HG03565 (cell line): ENCODE measurements around the gene SNX11.

Experiments used
- ATAC-seq: cut with Tn5 transposase; IDR thresholded peaks from one replicate; pipeline ENCODE4 v1.9.1; 2021; ENCODE audit warnings: mild to moderate bottlenecking, moderate library complexity; ENCODE audit not compliant: unreplicated experiment

Gene SNX11

DNA sequence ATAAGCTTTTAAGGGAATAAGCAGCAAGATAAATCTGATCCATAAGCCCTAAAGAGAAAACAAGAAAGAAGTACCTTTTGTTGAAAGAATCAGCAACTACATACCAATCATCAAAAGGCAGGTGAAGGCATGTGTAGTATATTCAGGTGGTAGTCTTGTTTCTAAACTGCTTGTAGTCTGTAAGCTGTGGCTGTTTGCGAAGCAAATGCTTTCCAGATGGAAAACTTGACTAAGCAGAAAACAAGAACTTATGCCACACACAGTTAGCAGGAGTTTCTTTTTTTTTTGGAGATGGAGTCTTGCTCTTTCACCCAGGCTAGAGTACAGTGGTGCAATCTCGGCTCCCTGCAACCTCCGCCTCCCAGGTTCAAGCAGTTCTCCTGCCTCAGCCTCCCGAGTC lies 12.0 kb upstream of the SNX11 start:
- no peak for ATAC-seq

DNA sequence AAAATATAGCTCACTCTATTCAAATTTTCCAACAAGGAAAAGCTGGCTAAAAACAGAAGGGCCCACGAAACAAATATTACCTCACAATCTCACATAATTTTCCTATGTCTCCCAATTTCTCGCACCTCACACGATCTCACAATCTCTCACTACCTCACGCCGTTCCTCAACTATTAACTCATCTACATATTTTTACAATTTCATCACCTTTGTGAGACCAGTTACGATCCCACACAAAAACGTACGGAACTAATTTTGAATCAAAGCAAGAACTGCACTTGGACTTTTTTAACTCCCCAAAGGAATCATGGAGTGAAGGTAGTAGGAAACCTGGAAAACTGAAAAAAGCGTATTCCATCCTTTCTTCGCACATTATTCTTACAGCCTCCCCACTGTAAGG lies 7.4 kb upstream of the SNX11 start:
- ATAC-seq = no peak

DNA sequence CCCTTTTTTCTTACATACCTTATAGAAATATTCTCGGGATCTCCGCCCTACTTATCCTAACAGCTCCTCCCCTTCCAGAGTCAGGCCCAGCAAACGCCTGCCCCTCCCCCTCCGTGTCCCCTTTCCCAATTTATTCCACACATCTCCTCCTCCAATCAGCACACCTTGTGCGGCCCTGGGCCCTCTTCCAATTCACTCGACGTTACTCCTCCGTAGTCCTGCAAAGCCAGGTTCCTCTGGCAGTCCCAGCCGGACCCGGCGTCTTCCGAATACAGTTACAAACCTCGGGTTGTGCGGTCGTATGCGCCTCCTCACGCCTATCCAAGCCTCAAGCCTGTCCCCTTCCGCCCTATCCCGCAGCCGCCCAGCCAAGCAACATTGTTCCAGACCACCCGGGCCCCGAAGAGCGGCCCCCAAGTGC lies 7.0 kb upstream of the SNX11 start:
- no peak for ATAC-seq

GRCh38 chr17:48101012-48101720 lies 6.4 kb upstream of the SNX11 start, which contains the start of gene CBX1:
Gene CBX1, minus strand, starts transcription at chr17:48101478. Its CDS starts 24,474 bp downstream, at chr17:48077004.
- peak; percentile 77 for ATAC-seq

GRCh38 chr17:48102043-48102750 lies 5.4 kb upstream of the SNX11 start:
- no peak for ATAC-seq

GRCh38 chr17:48102798-48103715 lies 4.5 kb upstream of the SNX11 start:
- no peak for ATAC-seq

DNA sequence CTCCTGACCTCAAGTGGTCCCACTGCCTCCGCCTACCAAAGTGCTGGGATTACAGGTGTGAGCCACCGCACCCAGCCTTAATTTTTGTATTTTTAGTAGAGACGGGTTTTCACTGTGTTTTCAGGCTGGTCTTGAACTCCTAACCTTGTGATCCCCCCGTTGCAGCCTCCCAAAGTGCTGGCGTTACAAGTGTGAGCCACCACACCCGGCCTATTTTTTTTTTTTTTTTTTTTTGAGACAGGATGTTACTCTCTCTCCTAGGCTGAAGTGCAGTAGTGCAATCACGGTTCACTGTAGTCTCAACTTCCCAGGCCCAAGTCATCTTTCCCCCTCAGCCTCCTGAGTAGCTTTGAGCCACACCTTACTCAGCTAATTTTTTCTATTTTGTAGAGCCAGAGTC lies 3.1 kb upstream of the SNX11 start:
- no peak for ATAC-seq

DNA sequence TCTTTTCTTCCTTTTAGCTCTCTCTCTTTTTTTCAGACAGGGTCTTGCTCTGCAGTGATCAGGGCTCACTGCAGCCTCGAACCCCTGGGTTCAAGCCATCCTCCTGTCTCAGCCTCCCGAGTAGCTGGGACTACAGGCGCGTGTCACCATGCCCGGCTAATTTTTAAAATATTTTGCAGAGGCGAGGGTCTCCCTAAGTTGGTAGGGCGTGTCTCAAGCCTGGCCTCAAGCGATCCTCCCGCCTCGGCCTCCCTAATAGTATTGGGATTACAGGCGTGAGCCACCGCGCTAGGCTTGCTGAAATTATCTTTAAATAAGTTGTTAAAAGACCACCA lies 797 bp upstream of the SNX11 start:
- no peak for ATAC-seq

DNA sequence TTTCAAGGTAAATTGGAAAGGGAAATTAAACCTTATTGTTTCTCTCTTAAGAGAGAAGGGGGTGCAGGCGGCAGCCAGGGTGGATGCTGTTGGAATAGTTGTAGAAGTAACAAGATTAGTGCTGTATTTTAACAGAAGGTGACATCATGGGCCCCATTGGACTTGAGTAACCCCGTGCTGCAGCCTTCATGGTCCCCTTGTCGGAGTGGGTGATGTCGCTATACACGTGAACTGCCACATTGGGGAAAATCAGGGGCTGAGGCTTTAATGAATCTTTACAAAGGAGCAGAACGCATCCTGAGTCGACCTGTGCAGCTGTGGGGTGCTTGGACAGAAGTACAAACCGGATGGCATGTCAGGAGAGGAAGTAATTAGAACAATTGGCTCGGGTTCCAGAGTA lies 3.2 kb downstream of the SNX11 start:
- no peak for ATAC-seq

GRCh38 chr17:48111937-48112241 lies 4.3 kb downstream of the SNX11 start:
- no peak for ATAC-seq

DNA sequence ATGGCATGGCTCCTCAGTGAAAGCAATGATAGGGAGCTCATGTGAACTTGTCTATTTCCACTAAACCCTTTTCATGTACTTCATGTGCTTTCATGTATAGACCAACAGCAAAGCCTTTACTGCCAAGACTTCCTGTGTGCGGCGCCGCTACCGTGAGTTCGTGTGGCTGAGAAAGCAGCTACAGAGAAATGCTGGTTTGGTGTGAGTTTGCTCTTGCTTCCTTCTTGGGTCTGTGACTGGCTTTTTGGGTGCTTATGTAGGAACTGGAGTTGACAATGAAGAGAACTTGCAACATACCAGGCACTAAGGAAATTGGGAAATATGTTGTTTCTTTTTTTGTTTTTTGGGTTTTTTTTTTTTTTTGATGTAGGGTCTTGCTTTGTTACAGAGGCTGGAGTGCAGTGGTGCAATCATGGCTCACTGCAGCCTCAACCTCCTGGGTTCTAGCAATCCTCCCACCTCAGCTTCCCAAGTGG lies 5.7 kb downstream of the SNX11 start:
- ATAC-seq = no peak

- ATAC-seq = no peak
Measured at GRCh38 chr17:48121923-48122664, 14.5 kb downstream of the SNX11 start.

- no peak for ATAC-seq
Measured at GRCh38 chr17:48122665-48123045, 15.1 kb downstream of the SNX11 start.

DNA sequence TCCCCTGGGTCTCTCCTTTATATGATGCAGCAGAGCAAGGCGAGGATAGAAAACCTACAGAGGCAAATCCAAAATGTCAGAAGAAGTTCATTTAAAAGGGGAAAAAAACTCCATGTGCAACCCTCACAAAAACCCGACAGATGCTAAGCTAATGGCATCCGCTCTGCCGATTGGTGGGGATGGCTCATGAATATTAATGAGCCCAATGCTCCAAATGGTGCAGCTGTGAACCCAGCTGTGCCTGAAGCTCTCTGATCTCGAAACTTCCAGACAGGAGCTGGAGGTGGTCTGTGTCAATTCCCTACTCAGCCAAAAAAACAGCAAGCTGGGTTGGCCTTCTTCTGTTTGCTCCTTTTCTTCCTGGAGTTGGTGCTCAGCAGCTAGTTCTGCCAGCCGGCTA lies 15.5 kb downstream of the SNX11 start:
- no peak for ATAC-seq

GRCh38 chr17:48123776-48124388 lies 16.3 kb downstream of the SNX11 start:
- ATAC-seq = no peak

- ATAC-seq = no peak
Measured at GRCh38 chr17:48125829-48126531, 18.4 kb downstream of the SNX11 start.

DNA sequence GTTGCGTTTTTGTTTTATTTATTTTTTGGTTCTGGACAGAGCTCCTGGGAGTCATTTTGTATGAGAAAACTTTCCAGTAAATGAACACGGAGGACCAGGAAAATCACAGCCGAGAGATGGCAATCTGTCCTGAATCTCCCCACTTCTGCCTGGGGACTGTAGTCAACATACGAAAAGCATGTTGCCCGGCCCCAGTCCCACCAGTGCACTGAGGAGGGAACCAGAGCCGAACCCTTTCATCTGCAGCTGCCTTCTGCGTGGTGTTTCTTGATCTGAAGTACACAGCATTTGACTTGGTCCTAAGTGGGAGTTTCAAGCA lies 18.9 kb downstream of the SNX11 start:
- ATAC-seq = no peak

DNA sequence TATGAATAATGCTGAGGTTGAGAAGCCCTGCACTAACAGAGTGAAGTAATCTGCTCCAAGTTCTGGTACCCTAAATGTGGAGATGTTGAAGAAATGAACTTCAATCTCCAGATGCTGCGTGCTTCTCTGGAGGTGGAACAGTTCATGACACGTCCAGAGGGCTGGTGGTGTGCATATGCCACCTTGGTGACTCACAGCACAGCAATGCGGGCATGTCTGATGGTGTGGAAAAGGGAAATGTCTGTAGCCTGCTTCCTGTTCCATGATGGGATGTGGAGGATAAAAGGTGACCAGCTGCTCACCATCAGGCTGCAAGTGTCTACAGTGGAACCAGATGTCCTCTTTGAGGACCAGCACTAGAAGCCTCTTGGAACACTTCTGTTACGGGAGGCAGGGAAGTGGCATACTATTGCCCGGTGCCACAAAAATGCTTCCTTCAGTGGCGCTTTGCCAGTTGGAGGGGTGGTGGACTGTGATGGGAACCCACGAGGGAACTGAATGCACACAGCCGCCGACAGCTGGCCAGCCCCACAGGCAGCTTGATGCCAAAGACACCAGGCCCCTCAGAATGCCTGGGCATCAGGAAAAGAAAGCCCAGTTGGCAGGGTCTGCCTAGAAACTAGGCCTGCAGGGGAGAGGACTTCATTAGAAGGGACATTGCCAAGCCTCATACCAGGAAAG lies 19.9 kb downstream of the SNX11 start:
- no peak for ATAC-seq

- ATAC-seq = no peak
Measured at GRCh38 chr17:48128400-48128799, 20.8 kb downstream of the SNX11 start.

GRCh38 chr17:48129981-48130380 lies 22.4 kb downstream of the SNX11 start:
- no peak for ATAC-seq
